ENCODE measurements around the gene ZDHHC18.

Gene ZDHHC18

DNA sequence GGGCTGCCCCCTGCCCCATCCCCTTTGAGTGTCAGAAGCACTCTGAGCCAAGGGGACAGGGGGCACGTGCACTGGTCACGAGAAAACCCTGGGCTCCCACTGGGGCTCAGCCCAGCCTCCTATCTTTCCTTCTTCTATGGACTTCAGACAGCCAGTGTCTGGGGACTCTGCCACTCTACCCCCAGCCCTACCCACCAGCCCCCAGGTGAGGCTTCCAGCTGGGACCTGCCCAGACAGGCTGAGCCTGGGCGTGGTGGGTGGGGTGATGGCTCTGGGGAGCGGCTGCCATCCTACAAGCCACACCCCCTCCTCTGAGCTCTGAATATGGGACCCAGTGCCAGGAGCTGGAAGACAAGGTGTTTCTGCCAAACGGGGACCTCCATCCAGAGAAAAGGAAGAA, 28.4 kb downstream of the ZDHHC18 start:
- peak; percentile 94 for DNase-seq (ENCODE audit: low read depth)
- TF ChIP-seq, protein P1, sequence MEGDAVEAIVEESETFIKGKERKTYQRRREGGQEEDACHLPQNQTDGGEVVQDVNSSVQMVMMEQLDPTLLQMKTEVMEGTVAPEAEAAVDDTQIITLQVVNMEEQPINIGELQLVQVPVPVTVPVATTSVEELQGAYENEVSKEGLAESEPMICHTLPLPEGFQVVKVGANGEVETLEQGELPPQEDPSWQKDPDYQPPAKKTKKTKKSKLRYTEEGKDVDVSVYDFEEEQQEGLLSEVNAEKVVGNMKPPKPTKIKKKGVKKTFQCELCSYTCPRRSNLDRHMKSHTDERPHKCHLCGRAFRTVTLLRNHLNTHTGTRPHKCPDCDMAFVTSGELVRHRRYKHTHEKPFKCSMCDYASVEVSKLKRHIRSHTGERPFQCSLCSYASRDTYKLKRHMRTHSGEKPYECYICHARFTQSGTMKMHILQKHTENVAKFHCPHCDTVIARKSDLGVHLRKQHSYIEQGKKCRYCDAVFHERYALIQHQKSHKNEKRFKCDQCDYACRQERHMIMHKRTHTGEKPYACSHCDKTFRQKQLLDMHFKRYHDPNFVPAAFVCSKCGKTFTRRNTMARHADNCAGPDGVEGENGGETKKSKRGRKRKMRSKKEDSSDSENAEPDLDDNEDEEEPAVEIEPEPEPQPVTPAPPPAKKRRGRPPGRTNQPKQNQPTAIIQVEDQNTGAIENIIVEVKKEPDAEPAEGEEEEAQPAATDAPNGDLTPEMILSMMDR (IDR thresholded peaks at IDR 0.05; ENCODE audit: insufficient read depth, low read depth, low read length, missing control alignments) = no peak

GRCh38 chr1:26855636-26856035, 29.1 kb downstream of the ZDHHC18 start:
- no peak overlapping the region for H3K4me3 ChIP-seq (ENCODE audit: low read length)
- TF ChIP-seq, protein P1 (IDR thresholded peaks at IDR 0.05; ENCODE audit: insufficient read depth, low read depth, low read length, missing control alignments) = no peak
- DNase-seq (ENCODE audit: low read depth) = no peak

More for the DNA sequence above, 28.4 kb downstream of the ZDHHC18 start:
- no peak overlapping the region for H3K4me3 ChIP-seq (ENCODE audit: low read length)

DNA sequence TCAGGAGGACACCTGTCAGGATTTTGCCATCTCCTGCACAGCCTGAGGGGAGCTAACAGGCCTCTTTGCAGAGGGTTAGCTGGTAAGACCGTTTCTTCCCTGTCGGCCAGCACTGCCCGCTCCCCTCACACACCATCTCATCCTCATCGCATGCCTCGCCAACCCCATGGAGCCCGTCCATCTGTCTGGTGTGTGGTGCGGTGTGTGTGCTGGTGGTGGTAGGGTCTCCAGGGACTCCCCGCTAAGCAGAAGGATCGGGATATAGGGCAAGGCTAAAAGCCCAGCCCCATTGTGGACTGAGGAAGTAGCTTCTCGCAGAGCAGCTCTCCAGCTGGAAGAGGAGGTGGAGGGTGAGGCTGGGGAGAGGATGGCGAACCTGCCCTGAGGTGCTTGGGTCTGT, 29.7 kb downstream of the ZDHHC18 start:
- TF ChIP-seq, protein P1 (IDR thresholded peaks at IDR 0.05; ENCODE audit: insufficient read depth, low read depth, low read length, missing control alignments) = no peak
- no peak overlapping the region for H3K4me3 ChIP-seq (ENCODE audit: low read length)
- DNase-seq (ENCODE audit: low read depth) = no peak

- TF ChIP-seq, protein P1 (IDR thresholded peaks at IDR 0.05; ENCODE audit: insufficient read depth, low read depth, low read length, missing control alignments) = no peak
- peak; percentile 97 for DNase-seq (ENCODE audit: low read depth)
- H3K4me3 ChIP-seq (ENCODE audit: low read length) = no peak overlapping the region
These were observed 30.3 kb downstream of the ZDHHC18 start for GRCh38 chr1:26856604-26857469.

DNA sequence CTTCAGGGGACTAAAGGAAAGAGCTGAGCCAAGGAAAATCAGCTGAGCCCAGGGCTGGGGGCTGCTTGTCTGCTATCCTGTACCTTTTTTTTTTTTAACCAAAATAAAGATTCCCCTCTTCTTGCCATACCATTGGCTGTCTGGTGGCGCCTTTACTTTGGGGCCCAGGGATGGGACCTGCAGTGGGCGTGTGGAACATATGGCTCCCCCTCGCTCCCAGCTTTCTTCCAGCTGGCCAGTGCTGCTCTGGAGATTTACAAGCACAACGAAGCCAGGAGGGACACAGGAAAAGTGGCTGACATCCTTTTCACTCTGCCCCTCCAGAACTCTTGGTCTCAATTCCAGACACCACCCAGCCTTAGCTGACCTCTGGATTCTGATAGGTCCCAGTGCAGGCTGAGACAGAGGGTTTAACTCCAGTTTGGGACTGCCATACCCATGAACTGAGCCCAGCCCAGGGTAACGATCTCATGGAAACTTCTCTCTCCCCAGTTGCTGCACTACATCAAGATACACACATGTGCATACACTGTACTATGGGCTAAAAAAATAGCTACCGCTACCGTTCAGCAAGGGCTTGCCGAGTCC, 31.1 kb downstream of the ZDHHC18 start:
- no peak for DNase-seq (ENCODE audit: low read depth)
- H3K4me3 ChIP-seq (ENCODE audit: low read length) = no peak overlapping the region
- TF ChIP-seq, protein P1 (IDR thresholded peaks at IDR 0.05; ENCODE audit: insufficient read depth, low read depth, low read length, missing control alignments) = no peak

- TF ChIP-seq, protein P1 (IDR thresholded peaks at IDR 0.05; ENCODE audit: insufficient read depth, low read depth, low read length, missing control alignments) = no peak
- peak; percentile 89 for DNase-seq (ENCODE audit: low read depth)
- no peak overlapping the region for H3K4me3 ChIP-seq (ENCODE audit: low read length)
These were observed 31.7 kb downstream of the ZDHHC18 start for GRCh38 chr1:26858160-26858559.

Data from epithelial cell of esophagus (primary cell).